IPS-15b (cell line): ENCODE results near the gene UNC5C.
"Not testable (repeated sequence)": the region's sequence is repeated elsewhere in the genome, so short reads cannot be mapped to it uniquely, and the experiment has no call there.

ENCODE experiments used
- H3K27me3 ChIP-seq: one replicate; pipeline ENCODE4 v1.6.1; 2013; ENCODE audit warnings: low read length; ENCODE audit not compliant: control insufficient read depth, insufficient read depth
- H3K36me3 ChIP-seq: one replicate; pipeline ENCODE4 v1.6.1; 2013; ENCODE audit warnings: low read length; ENCODE audit not compliant: control insufficient read depth, insufficient read depth
- H3K4me1 ChIP-seq: one replicate; pipeline ENCODE4 v1.6.1; 2013; ENCODE audit warnings: mild to moderate bottlenecking, low read length; ENCODE audit not compliant: control insufficient read depth, insufficient read depth
- H3K4me3 ChIP-seq: one replicate; pipeline ENCODE4 v1.5.1; 2013; ENCODE audit warnings: low read depth, low read length
- H3K9ac ChIP-seq: one replicate; pipeline ENCODE4 v1.6.1; 2013; ENCODE audit warnings: low read depth, mild to moderate bottlenecking, low read length
- H3K9me3 ChIP-seq: one replicate; pipeline ENCODE4 v1.6.1; 2013; ENCODE audit warnings: mild to moderate bottlenecking, low read length; ENCODE audit not compliant: control insufficient read depth, insufficient read depth

Gene UNC5C

GRCh38 chr4:95171377-95171776 is 377.4 kb downstream of the UNC5C start:
- H3K4me1 ChIP-seq, H3K27me3 ChIP-seq, H3K9ac ChIP-seq, H3K36me3 ChIP-seq, H3K4me3 ChIP-seq, H3K9me3 ChIP-seq: not testable (repeated sequence)

GRCh38 chr4:95170176-95170575 is 378.6 kb downstream of the UNC5C start:
- H3K4me1 ChIP-seq: no peaks in the 10 kb centered on the region
- no peaks in the 10 kb centered on the region for H3K27me3 ChIP-seq
- H3K9ac ChIP-seq: no peak overlapping the region
- H3K9me3 ChIP-seq: no peaks in the 10 kb centered on the region
- H3K36me3 ChIP-seq: no peaks in the 10 kb centered on the region
- H3K4me3 ChIP-seq: no peak overlapping the region

GRCh38 chr4:95167805-95168204 is 381.0 kb downstream of the UNC5C start:
- H3K4me1 ChIP-seq: no peaks in the 10 kb centered on the region
- H3K36me3 ChIP-seq: no peaks in the 10 kb centered on the region
- no peaks in the 10 kb centered on the region for H3K27me3 ChIP-seq
- no peak overlapping the region for H3K4me3 ChIP-seq
- H3K9ac ChIP-seq: no peak overlapping the region
- no peaks in the 10 kb centered on the region for H3K9me3 ChIP-seq

GRCh38 chr4:95165926-95166524 is 382.7 kb downstream of the UNC5C start:
- H3K36me3 ChIP-seq: no peaks in the 10 kb centered on the region

GRCh38 chr4:95162867-95163266 is 385.9 kb downstream of the UNC5C start:
- Histone ChIP-seq H3K9me3 (no peaks in the 10 kb centered on the region), H3K4me3 (no peak overlapping the region)

More at GRCh38 chr4:95165926-95166524, 382.7 kb downstream of the UNC5C start:
- H3K27me3 ChIP-seq: no peaks in the 10 kb centered on the region
- no peak overlapping the region for H3K9ac ChIP-seq
- no peak overlapping the region for H3K4me3 ChIP-seq
- no peaks in the 10 kb centered on the region for H3K9me3 ChIP-seq
- no peaks in the 10 kb centered on the region for H3K4me1 ChIP-seq

GRCh38 chr4:95161781-95162469 is 386.8 kb downstream of the UNC5C start:
- H3K27me3 ChIP-seq: no peaks in the 10 kb centered on the region
- no peaks in the 10 kb centered on the region for H3K9me3 ChIP-seq
- H3K4me3 ChIP-seq: no peak overlapping the region
- no peak overlapping the region for H3K9ac ChIP-seq
- peaks cover 4% of the 10 kb centered on the region for H3K4me1 ChIP-seq
- no peaks in the 10 kb centered on the region for H3K36me3 ChIP-seq

More at GRCh38 chr4:95162867-95163266, 385.9 kb downstream of the UNC5C start:
- H3K4me1 ChIP-seq: peaks cover 4% of the 10 kb centered on the region
- no peaks in the 10 kb centered on the region for H3K36me3 ChIP-seq
- H3K27me3 ChIP-seq: no peaks in the 10 kb centered on the region
- H3K9ac ChIP-seq: no peak overlapping the region

GRCh38 chr4:95159384-95159783 is 389.4 kb downstream of the UNC5C start:
- H3K4me3 ChIP-seq: no peak overlapping the region
- peaks cover 4% of the 10 kb centered on the region for H3K4me1 ChIP-seq
- no peaks in the 10 kb centered on the region for H3K27me3 ChIP-seq
- H3K36me3 ChIP-seq: no peaks in the 10 kb centered on the region
- no peak overlapping the region for H3K9ac ChIP-seq
- no peaks in the 10 kb centered on the region for H3K9me3 ChIP-seq

GRCh38 chr4:95158626-95159025 is 390.1 kb downstream of the UNC5C start:
- H3K36me3 ChIP-seq: no peaks in the 10 kb centered on the region
- H3K4me3 ChIP-seq: no peak overlapping the region
- no peaks in the 10 kb centered on the region for H3K9me3 ChIP-seq
- H3K4me1 ChIP-seq: peaks cover 4% of the 10 kb centered on the region
- H3K9ac ChIP-seq: no peak overlapping the region
- no peaks in the 10 kb centered on the region for H3K27me3 ChIP-seq

GRCh38 chr4:95158045-95158444 is 390.7 kb downstream of the UNC5C start:
- H3K9me3 ChIP-seq: no peaks in the 10 kb centered on the region
- peaks cover 4% of the 10 kb centered on the region for H3K4me1 ChIP-seq
- no peak overlapping the region for H3K4me3 ChIP-seq
- no peaks in the 10 kb centered on the region for H3K27me3 ChIP-seq
- no peak overlapping the region for H3K9ac ChIP-seq
- no peaks in the 10 kb centered on the region for H3K36me3 ChIP-seq

GRCh38 chr4:95157596-95157995 is 391.2 kb downstream of the UNC5C start:
- peaks cover 4% of the 10 kb centered on the region for H3K4me1 ChIP-seq
- no peaks in the 10 kb centered on the region for H3K9me3 ChIP-seq
- H3K36me3 ChIP-seq: no peaks in the 10 kb centered on the region
- H3K27me3 ChIP-seq: no peaks in the 10 kb centered on the region
- H3K9ac ChIP-seq: no peak overlapping the region
- H3K4me3 ChIP-seq: no peak overlapping the region

GRCh38 chr4:95156452-95156765 is 392.4 kb downstream of the UNC5C start:
- Histone ChIP-seq H3K4me3 (no peak overlapping the region), H3K9ac (no peak overlapping the region), H3K36me3 (no peaks in the 10 kb centered on the region), H3K9me3 (no peaks in the 10 kb centered on the region), H3K27me3 (no peaks in the 10 kb centered on the region), H3K4me1 (peaks cover 4% of the 10 kb centered on the region)

GRCh38 chr4:95155759-95156451 is 392.9 kb downstream of the UNC5C start:
- no peaks in the 10 kb centered on the region for H3K9me3 ChIP-seq
- no peak overlapping the region for H3K4me3 ChIP-seq
- no peak overlapping the region for H3K9ac ChIP-seq
- H3K36me3 ChIP-seq: no peaks in the 10 kb centered on the region
- no peaks in the 10 kb centered on the region for H3K27me3 ChIP-seq
- peaks cover 4% of the 10 kb centered on the region for H3K4me1 ChIP-seq
